ENCODE measurements around the gene SNRK. TPM values are rescaled to one million over a fixed set of nuclear protein-coding genes. Genes with fewer than 3 reads are reported as not detected.

The SNRK gene
- total RNA-seq, 1 experiment from 2014 or later: 11.8 TPM

DNA sequence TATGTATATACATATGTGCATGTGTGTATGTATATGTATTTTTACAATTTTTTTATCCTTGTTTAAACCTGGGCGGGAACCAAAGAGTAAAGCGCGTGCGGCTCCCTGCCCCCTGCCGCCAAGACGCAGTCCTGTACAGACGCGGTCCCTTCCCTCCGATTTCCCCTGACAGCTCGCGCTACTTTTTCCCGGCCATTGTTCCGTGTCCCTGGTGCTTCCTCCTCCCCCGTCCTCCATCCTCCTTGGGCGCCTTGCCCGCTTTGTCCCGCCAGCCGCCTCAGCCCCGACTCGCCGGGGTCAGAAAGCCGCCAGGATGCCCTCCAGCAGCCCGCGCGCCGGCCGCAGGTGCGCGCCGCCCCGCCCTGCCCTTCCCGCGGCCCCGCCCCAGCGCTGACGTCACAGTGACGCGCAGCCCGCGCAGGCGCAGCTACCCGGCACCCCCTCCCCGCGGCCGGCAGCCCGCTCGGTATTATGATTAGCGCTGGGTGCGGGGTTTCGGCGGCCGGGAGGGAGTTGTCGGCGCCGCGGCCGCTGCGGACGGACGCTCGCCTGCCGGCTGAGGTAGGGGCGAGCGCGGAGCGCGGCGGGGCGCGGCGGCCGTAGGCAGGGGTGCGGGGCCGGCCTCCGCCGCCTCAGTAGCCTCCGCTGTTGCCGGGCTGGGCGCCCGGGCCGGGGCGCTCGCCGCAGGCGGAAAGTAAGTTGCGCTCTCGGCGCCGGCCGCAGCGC, at the start of gene SNRK (continued):
- TF ChIP-seq, protein P1, sequence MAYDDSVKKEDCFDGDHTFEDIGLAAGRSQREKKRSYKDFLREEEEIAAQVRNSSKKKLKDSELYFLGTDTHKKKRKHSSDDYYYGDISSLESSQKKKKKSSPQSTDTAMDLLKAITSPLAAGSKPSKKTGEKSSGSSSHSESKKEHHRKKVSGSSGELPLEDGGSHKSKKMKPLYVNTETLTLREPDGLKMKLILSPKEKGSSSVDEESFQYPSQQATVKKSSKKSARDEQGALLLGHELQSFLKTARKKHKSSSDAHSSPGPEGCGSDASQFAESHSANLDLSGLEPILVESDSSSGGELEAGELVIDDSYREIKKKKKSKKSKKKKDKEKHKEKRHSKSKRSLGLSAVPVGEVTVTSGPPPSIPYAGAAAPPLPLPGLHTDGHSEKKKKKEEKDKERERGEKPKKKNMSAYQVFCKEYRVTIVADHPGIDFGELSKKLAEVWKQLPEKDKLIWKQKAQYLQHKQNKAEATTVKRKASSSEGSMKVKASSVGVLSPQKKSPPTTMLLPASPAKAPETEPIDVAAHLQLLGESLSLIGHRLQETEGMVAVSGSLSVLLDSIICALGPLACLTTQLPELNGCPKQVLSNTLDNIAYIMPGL (CRISPR knock-in tag; IDR thresholded peaks at IDR 0.05): peak; percentile 45; the same call in 1 of the 2 replicates

DNA sequence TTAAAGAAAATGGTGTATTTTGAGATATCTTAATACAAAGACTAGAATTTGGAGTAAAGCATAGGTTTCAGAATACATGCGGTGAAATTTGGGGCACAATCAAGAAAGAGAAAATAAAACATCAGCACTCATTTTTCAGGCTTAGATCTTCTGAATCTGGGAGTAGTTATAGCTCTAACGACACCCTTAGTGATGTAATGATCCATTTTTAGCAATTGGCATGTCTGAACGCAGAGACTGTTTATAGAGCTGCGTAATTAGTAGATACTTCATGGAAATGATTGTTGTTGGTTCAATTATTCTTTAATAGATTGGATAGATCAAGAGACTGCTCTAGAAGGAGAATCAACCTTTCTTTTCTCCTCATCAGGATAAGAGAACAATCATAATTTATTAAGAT, 47.5 kb upstream of the SNRK start:
- ATAC-seq: no peak
- no peaks in the 10 kb centered on the region for H3K4me1 Mint-ChIP-seq
- TF ChIP-seq ELF4 (CRISPR knock-in tag; IDR thresholded peaks at IDR 0.05; ENCODE audit: low read depth) (no peak), ZNF416 (CRISPR knock-in tag; IDR thresholded peaks at IDR 0.05) (no peak), TCF7 (CRISPR knock-in tag; IDR thresholded peaks at IDR 0.05; ENCODE audit: low read depth) (no peak), GTF2I (CRISPR knock-in tag; conservative IDR thresholded peaks at IDR 0.05) (no peak), CBFB (CRISPR knock-in tag; IDR thresholded peaks at IDR 0.05; ENCODE audit: low read depth) (no peak), ATF1 (CRISPR knock-in tag; IDR thresholded peaks at IDR 0.05) (no peak), MYBL2 (CRISPR knock-in tag; IDR thresholded peaks at IDR 0.05) (no peak), OVOL2 (CRISPR knock-in tag; IDR thresholded peaks at IDR 0.05; ENCODE audit: borderline replicate concordance) (no peak), EMX1 (CRISPR knock-in tag; IDR thresholded peaks at IDR 0.05) (no peak), NR3C1 (CRISPR knock-in tag; conservative IDR thresholded peaks at IDR 0.05; ENCODE audit: low read depth) (no peak), FOXK1 (CRISPR knock-in tag; IDR thresholded peaks at IDR 0.05) (no peak)
- TF ChIP-seq, protein P2, sequence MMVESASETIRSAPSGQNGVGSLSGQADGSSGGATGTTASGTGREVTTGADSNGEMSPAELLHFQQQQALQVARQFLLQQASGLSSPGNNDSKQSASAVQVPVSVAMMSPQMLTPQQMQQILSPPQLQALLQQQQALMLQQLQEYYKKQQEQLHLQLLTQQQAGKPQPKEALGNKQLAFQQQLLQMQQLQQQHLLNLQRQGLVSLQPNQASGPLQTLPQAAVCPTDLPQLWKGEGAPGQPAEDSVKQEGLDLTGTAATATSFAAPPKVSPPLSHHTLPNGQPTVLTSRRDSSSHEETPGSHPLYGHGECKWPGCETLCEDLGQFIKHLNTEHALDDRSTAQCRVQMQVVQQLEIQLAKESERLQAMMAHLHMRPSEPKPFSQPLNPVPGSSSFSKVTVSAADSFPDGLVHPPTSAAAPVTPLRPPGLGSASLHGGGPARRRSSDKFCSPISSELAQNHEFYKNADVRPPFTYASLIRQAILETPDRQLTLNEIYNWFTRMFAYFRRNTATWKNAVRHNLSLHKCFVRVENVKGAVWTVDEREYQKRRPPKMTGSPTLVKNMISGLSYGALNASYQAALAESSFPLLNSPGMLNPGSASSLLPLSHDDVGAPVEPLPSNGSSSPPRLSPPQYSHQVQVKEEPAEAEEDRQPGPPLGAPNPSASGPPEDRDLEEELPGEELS (CRISPR knock-in tag; IDR thresholded peaks at IDR 0.05): no peak
- TF ChIP-seq, protein P3, sequence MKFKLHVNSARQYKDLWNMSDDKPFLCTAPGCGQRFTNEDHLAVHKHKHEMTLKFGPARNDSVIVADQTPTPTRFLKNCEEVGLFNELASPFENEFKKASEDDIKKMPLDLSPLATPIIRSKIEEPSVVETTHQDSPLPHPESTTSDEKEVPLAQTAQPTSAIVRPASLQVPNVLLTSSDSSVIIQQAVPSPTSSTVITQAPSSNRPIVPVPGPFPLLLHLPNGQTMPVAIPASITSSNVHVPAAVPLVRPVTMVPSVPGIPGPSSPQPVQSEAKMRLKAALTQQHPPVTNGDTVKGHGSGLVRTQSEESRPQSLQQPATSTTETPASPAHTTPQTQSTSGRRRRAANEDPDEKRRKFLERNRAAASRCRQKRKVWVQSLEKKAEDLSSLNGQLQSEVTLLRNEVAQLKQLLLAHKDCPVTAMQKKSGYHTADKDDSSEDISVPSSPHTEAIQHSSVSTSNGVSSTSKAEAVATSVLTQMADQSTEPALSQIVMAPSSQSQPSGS (CRISPR knock-in tag; IDR thresholded peaks at IDR 0.05; ENCODE audit: borderline replicate concordance, low read depth): no peak
- H3K9me3 Mint-ChIP-seq: peaks cover 33% of the 10 kb centered on the region
- peaks cover 3% of the 10 kb centered on the region; the same call in 1 of the 2 replicates for H3K36me3 Mint-ChIP-seq
- H3K4me3 Mint-ChIP-seq: no peak overlapping the region
- no peak overlapping the region for H3K27ac Mint-ChIP-seq
- H3K27me3 Mint-ChIP-seq (ENCODE audit: low read depth): peaks cover under 1% of the 10 kb centered on the region; the same call in 1 of the 2 replicates
- ChIA-PET POLR2A (no interaction called here), CTCF (interaction anchor here (0.8 to 1.2 kb wide), 2 partner anchors 77 to 140 kb away, joined by 3 read pairs; no protein-coding TSS in a partner anchor)
- no peak for DNase-seq (ENCODE audit: low spot score)

DNA sequence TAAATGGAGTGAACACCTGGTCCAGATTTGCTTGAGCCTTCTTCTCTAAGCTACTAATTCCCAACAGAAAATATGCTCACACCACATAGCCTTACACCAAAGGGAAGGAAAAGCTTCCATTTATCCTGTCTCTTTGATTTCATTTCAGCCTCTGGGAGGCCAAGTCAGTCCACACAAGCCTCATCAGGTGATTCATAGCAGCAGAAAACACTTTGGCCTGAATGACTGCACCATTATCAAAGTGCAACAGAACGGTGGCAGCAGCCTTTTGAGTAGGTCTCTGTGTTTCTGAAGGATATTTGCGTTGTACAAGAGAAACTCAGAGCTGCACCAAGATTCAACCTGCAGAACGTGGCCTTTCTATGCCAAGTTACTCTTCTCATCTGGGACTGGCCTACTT, 46.6 kb upstream of the SNRK start:
- Mint-ChIP-seq H3K4me3 (no peak overlapping the region), H3K27ac (no peak overlapping the region), H3K4me1 (no peaks in the 10 kb centered on the region), H3K9me3 (peaks cover 39% of the 10 kb centered on the region), H3K36me3 (peaks cover 3% of the 10 kb centered on the region; the same call in 1 of the 2 replicates), H3K27me3 (ENCODE audit: low read depth) (peaks cover 6% of the 10 kb centered on the region)
- POLR2A ChIA-PET: no interaction called here
- DNase-seq (ENCODE audit: low spot score) (no peak), ATAC-seq (no peak)
- CTCF ChIA-PET: interaction anchor here (1.2 kb wide), 1 partner anchor 139 kb away, joined by 3 read pairs; no protein-coding TSS in a partner anchor
- TF ChIP-seq ZNF138 (CRISPR knock-in tag; conservative IDR thresholded peaks at IDR 0.05) (no peak), ELF4 (CRISPR knock-in tag; IDR thresholded peaks at IDR 0.05; ENCODE audit: low read depth) (no peak), RORB (CRISPR knock-in tag; IDR thresholded peaks at IDR 0.05) (no peak), JUN (CRISPR knock-in tag; IDR thresholded peaks at IDR 0.05) (no peak), OVOL2 (CRISPR knock-in tag; IDR thresholded peaks at IDR 0.05; ENCODE audit: borderline replicate concordance) (no peak), GTF2I (CRISPR knock-in tag; conservative IDR thresholded peaks at IDR 0.05) (no peak), TEAD1 (CRISPR knock-in tag; IDR thresholded peaks at IDR 0.05) (no peak)
- TF ChIP-seq, protein P4, sequence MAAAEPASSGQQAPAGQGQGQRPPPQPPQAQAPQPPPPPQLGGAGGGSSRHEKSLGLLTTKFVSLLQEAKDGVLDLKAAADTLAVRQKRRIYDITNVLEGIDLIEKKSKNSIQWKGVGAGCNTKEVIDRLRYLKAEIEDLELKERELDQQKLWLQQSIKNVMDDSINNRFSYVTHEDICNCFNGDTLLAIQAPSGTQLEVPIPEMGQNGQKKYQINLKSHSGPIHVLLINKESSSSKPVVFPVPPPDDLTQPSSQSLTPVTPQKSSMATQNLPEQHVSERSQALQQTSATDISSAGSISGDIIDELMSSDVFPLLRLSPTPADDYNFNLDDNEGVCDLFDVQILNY (CRISPR knock-in tag; IDR thresholded peaks at IDR 0.05): no peak
- TF ChIP-seq, protein P5, sequence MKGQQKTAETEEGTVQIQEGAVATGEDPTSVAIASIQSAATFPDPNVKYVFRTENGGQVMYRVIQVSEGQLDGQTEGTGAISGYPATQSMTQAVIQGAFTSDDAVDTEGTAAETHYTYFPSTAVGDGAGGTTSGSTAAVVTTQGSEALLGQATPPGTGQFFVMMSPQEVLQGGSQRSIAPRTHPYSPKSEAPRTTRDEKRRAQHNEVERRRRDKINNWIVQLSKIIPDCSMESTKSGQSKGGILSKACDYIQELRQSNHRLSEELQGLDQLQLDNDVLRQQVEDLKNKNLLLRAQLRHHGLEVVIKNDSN (CRISPR knock-in tag; IDR thresholded peaks at IDR 0.05): no peak
- TF ChIP-seq, protein P1 (CRISPR knock-in tag; IDR thresholded peaks at IDR 0.05): no peak
- TF ChIP-seq, protein P6, sequence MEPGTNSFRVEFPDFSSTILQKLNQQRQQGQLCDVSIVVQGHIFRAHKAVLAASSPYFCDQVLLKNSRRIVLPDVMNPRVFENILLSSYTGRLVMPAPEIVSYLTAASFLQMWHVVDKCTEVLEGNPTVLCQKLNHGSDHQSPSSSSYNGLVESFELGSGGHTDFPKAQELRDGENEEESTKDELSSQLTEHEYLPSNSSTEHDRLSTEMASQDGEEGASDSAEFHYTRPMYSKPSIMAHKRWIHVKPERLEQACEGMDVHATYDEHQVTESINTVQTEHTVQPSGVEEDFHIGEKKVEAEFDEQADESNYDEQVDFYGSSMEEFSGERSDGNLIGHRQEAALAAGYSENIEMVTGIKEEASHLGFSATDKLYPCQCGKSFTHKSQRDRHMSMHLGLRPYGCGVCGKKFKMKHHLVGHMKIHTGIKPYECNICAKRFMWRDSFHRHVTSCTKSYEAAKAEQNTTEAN (CRISPR knock-in tag; IDR thresholded peaks at IDR 0.05): no peak
- TF ChIP-seq, protein P7, sequence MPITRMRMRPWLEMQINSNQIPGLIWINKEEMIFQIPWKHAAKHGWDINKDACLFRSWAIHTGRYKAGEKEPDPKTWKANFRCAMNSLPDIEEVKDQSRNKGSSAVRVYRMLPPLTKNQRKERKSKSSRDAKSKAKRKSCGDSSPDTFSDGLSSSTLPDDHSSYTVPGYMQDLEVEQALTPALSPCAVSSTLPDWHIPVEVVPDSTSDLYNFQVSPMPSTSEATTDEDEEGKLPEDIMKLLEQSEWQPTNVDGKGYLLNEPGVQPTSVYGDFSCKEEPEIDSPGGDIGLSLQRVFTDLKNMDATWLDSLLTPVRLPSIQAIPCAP (CRISPR knock-in tag; IDR thresholded peaks at IDR 0.05): no peak

Measured in WTC11 (cell line).